C4-2B (cell line): ENCODE data around the gene DYDC2.

Experiments
- H3K27ac ChIP-seq: fragments of 450-650 bp; 2 replicates; pipeline ENCODE4 v1.5.1; 2017
- CTCF ChIP-seq: fragments of 450-650 bp; conservative IDR thresholded peaks from 2 replicates; pipeline ENCODE4 v1.5.1; 2017; ENCODE audit warnings: mild to moderate bottlenecking
- ZFX ChIP-seq: fragments of 450-650 bp; IDR thresholded peaks from 2 replicates; pipeline ENCODE4 v1.6.1; 2017

Gene DYDC2

GRCh38 chr10:80390740-80391139, 34.2 kb downstream of the DYDC2 start:
- TF ChIP-seq CTCF = no peak
- no peak for TF ChIP-seq ZFX

DNA sequence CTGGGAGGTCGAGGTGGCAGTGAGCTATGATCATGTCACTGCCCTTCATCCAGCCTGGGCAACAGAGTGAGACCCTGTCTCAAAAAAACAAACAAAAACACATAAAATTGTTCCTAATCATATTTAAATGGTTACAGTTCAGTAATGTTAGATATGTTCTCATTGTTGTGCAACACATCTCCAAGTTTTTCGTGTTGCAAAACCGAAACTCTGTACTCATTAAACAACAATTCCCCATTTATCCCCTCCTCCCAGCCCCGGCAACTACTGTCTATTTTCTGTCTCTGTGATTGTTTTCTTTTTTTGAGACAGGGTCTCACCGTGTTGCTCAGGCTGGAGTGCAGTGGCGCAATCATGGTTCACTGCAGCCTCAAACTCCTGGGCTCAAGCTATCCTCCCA, 35.7 kb downstream of the DYDC2 start:
- TF ChIP-seq ZFX = no peak
- TF ChIP-seq CTCF = no peak
- no peak overlapping the region for H3K27ac ChIP-seq

More at GRCh38 chr10:80390740-80391139, 34.2 kb downstream of the DYDC2 start:
- no peak overlapping the region for H3K27ac ChIP-seq

- TF ChIP-seq ZFX = no peak
- TF ChIP-seq CTCF = no peak
- H3K27ac ChIP-seq = no peak overlapping the region
Observed at GRCh38 chr10:80394358-80394916, 37.9 kb downstream of the DYDC2 start.

- no peak for TF ChIP-seq CTCF
- no peak for TF ChIP-seq ZFX
- H3K27ac ChIP-seq = no peak overlapping the region
Observed at GRCh38 chr10:80397014-80397413, 40.4 kb downstream of the DYDC2 start.

DNA sequence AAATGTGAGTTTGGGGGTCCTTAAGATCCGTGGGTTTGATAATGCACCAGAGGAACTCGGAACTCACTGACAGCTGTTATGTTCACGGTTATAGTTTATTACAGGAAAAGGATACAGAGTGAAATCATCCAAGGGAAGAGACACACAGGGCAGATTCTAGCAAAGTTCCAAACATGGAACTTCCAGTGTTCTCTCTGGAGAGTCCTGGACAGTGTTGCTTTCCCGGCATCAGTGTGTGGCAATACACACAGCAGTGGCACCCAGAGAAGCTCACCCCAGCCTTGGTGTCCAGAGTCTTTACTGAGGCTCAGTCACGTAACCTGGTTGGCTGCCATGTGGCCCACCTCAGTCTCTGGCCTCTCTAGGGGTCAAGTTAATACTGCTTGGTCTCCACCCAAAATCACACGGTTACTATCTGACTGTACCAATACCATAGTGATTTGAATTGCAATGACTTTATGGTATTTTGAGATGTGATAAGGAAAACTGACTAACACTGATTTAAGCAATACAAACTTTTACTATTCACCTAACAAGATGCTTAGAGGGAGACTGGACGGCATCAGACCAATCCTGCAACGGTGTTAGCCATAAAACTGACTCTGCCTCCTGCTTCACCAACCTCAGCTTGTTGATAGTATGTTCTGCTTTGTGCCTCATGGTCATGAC, 43.7 kb downstream of the DYDC2 start:
- no peak overlapping the region for H3K27ac ChIP-seq

GRCh38 chr10:80405035-80405434, 48.5 kb downstream of the DYDC2 start:
- H3K27ac ChIP-seq = no peak overlapping the region
- TF ChIP-seq CTCF (no peak), ZFX (no peak)

More for the DNA sequence above, 43.7 kb downstream of the DYDC2 start:
- TF ChIP-seq ZFX (no peak), CTCF (no peak)

- no peak for TF ChIP-seq ZFX
Observed at GRCh38 chr10:80405626-80406025, 49.0 kb downstream of the DYDC2 start.

GRCh38 chr10:80406204-80406603, 49.6 kb downstream of the DYDC2 start:
- no peak for TF ChIP-seq CTCF
- no peak for TF ChIP-seq ZFX
- H3K27ac ChIP-seq = no peak overlapping the region

More at GRCh38 chr10:80405626-80406025, 49.0 kb downstream of the DYDC2 start:
- H3K27ac ChIP-seq = no peak overlapping the region
